NOMO-1 treated with dmso at 0.1 percent for 144 hours (cell line): ENCODE results near the gene MDP1.
"Not testable (repeated sequence)": the region's sequence is repeated elsewhere in the genome, so short reads cannot be mapped to it uniquely, and the experiment has no call there.

Experiments
- DNase-seq: peaks from one replicate; lab custom pipeline; 2025; ENCODE audit not compliant: unreplicated experiment; lab: John Stamatoyannopoulos, UW

The MDP1 gene

DNA sequence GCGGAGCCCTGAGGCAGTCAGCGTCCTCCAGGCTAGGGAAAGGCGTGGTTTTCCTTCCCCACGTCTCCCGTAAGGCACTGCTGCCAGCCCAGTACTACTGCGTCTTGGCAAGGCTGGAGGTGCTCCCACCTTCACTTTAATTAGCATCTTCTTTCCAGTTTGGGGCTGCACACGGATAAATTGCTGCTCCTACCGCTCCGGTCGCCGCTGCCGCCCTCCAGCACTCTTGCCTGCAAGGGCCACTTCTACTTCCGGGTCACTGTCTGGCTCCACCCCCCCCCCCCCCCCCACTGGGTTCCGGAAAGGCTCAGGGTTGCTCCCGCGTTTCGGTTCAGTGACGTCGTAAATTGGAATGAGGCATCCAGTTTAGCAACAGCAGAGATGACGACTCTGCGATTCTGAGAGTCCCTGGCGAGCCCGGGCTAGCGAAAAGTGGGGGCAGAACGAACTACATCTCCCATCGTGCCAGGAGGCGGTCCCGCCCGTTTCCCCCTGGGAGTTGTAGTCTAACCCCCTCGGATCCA, 16.3 kb upstream of the MDP1 start, which contains the start of gene NEDD8:
TSS of gene NEDD8 (minus strand) at position 247 of the 524 bp plus-strand sequence. CDS start at position 147, 100 bp downstream.
- peak; percentile 91 for DNase-seq

GRCh38 chr14:24231263-24232120, 15.6 kb upstream of the MDP1 start:
- no peak for DNase-seq

DNA sequence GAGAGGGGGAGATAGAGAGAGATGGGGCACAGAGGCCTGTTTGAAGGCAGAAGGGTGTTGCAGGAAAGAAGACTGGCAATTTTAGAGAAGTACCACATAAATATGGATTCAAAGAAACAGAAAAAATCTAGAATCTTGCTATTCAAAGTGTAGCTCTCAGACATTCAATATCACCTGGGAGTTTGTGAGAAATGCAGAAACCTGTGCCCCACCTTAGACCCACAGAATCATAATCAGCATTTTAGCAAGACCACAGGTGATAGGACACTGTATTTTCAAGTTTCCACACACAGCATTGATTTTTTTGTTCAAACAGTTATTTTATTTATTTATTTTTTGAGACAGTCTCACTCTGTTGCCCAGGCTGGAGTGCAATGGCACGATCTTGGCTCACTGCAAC, 13.0 kb upstream of the MDP1 start:
- DNase-seq: no peak

DNA sequence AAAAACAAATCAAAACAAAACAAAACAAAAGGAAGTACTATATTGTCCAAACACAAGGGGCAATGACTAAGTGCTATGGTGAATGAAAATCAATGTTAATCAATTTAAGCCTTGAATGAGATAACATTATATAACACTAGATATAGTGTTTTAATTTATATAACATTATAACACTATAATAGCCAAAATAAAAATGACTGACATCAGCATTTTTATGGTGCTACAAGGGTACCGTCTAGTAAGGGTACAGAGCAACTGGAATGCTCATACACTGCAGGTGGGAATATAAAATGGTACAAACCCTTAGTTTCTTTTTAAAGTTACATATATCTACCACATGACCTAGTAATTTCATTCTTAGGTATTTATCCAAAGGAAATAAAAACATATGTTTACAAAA, 10.6 kb upstream of the MDP1 start:
- no peak for DNase-seq

DNA sequence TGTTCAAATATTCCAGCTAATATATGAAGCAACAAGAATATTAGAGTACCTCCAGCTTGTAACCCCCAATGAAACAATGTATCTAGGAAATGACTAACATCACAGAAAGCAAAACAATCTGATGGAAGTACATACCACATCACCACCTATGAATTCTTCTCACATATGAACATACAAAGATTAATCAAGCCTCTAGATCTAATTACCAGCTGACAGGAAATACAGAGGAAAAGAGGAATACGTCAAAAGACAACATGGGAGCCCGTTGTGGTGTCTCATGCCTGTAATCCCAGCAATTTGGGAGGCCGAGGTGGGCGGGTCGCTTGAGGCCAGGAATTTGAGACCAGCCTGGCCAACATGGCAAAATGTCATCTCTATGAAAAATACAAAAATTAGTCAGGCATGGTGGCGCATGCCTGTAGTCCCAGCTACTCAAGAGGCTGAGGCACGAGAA, 8.8 kb upstream of the MDP1 start:
- no peak for DNase-seq

DNA sequence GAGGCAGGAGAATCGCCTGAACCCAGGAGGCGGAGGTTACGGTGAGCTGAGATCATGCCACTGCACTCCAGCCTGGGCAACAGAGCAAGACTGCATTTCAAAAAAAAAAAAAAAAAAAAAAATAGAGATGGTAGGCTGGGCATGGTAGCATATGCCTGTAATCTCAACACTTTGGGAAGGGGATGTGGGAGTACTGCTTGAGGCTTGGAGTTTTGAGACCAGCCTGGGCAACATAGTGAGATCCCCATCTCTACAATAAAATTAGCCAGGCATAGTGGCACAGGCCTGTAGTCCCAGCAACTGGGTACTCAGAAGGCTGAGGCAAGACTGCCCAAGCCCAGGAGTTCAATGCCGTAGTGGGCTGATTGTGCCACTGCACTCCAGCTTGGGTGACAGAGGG, 7.1 kb upstream of the MDP1 start:
- DNase-seq: not testable (repeated sequence)

DNA sequence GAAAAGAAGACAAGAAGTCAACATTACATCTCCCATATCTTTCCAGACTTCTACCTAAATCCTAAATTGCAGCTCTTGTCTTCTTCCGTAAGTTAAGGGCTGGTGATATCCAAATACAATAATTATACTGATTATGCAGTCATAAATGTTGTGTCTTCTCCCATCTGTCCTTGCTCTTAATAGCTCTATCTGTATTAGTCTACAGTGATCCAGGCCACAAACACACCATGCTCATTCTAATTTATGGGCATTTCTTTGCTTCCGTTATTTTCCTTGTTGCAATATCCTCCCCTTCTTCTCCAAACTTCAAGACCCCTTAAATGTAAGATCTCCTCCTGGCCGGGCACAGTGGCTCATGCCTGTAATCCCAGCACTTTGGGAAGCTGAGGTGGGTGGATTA, 3.7 kb upstream of the MDP1 start:
- DNase-seq: no peak

DNA sequence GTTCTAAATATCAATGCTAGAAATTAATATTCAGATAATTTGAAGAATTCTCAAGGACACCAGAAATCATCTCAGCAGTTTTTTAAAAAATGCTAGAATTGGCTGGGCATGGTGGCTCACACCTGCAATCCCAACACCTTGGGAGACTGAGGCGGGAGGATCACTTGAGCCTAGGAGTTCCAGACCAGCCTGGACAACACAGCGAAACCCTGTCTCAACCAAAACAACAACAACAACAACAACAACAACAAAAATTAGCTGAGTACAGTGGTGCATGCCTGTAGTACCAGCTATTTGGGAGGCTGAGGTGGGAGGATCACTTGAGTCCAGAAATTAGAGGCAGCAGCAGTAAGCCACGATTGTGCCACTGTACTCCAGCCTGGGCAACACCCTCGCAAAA, 3.2 kb upstream of the MDP1 start:
- DNase-seq: no peak

GRCh38 chr14:24216876-24217275, 1.0 kb upstream of the MDP1 start:
- not testable (repeated sequence) for DNase-seq

DNA sequence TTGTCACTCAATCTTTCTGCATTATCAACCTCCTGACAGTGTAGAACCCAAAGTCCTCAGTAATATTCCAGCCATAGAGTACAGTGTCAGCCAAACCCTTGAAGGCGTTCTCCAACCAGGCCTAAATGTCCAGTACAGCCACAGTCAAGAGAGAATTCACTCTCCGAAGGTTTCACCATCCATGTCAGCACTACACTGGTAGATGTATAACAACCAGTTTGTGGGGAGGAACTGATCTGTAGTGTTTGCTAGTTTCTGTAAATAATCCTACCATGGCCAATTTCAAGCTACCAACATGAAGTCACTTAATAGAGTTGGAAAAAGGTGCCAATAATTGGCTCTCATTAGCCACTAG, 456 bp upstream of the MDP1 start:
- no peak for DNase-seq

GRCh38 chr14:24213866-24214662, 1.8 kb downstream of the MDP1 start:
- DNase-seq: no peak

DNA sequence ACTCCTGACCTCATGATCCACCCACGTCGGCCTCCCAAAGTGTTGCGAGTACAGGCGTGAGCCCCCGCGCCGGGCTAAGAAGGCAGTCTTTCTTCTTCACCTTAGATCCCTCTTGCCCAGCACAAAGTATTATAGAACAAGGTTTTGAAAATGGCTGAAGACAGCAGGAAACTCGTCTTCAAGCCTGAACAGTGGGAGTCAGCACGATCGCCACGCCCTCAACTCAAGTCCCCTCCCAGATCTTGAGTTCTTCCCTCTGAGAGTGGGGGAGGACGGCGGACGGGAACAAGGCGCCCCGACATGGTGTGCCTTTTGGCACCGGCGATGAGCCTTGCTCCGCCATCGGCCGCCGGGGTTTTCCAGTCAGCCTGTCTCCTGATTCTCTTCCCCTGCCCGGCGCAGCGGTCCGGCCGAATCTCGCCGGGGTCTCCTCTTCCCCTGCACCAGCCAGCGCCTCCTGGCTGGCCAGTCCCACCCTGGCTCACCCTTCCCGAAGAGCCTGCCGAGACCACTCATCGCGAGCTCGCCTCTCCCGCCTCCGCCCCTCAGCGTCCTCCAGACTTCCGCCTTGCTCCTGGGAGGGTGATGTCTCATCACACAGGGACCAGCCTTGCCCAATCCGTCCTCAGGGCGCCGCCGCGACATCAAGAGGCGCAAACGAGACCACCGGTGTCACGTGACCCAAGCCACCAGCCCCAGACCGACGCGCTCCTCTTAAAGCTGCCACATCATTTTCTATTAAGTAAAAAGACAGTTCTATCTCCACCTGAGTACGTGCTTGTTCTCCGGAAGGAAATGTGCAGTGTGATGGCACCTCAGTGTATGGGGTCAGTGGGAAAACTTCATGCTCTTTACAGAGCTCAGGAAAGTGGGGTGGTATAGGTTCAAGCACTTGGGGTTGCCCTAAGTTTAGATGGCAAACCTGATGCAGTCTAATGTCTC, 2.7 kb downstream of the MDP1 start, which contains the start of gene CHMP4A:
TSS of gene CHMP4A (minus strand) at position 565 of the 942 bp plus-strand sequence. CDS start at position 516, 49 bp downstream.
- DNase-seq: peak; percentile 95

GRCh38 chr14:24211311-24211710, 4.6 kb downstream of the MDP1 start:
- DNase-seq: no peak

GRCh38 chr14:24207625-24208024, 8.2 kb downstream of the MDP1 start:
- DNase-seq: no peak

GRCh38 chr14:24207104-24207551, 8.7 kb downstream of the MDP1 start:
- no peak for DNase-seq

DNA sequence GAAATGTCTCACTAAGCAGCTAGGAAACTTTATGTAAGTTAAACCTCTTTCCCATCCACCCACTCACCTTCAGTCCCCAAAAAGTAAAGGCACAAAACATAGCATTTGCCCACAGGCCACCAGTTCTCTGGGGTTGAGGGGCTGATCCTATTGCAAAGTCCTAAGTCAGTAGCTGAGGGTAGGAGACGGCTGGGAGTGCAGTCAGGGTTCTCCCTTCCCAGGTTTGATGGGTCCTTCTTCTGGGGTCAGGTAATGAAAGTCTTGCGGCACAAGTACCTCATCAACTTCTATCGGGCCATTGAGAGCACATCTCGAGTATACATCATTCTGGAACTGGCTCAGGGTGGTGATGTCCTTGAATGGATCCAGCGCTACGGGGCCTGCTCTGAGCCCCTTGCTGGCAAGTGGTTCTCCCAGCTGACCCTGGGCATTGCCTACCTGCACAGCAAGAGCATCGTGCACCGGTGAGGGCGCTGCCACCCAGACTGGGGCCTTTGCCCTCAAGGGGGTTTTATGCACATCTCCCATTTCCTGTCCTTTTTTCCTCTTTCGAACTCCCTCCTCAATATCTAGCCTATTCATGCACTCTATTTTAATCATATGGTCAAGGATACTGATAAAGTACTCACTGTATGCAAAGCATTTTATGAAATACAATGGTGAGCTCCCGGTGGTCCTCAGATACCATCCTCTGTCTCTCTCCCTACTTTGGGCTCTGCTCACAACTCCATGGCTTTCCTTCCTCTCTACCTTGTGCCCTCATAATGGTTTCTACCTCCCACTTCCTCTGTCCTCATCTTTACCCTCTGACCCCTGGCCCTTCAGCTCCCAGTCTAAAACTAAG, 9.4 kb downstream of the MDP1 start:
- no peak for DNase-seq

DNA sequence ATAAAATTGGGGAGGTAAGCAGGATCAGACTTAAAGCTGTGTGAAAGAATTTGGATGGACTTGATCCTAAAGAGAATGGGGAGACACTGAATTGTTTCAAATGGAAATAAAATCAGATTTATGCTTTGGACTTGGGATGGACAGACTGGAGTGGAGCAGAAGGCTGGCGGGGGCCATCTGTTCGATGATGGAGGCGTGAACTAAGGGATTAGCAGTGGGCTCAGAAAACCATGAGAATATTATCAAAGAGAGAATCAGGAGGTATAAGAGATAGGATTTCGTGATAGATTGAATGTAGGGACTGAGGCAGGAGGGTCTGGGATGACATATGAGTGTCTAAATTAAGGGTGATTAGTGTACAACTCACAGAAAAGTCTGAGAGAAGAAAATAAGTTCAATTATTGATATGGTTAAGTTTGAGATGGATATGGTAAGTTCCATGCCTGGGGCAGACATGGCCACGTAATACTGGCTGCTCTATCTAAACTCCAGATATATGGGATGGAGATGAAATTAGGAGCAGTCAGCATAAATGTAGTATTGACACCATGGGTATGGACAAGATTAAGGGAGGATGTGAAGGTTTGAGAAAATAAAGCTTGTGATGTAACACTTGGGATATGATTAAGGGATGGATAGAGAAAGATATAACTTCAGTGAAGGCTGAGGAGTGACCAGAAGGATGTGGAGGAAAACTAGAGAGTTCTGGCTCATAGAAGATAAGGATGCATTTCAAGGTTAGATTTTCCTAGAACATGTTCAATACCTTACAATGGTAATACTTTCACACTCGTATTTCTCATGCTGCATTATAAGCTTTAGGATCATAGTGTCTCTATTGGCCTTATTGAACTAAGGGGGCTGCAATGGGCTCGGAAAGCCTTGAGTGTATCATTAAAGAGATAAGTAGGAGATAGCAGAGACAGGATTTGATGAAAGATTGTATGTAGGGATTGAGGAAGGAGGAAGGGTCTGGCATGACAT, 11.4 kb downstream of the MDP1 start:
- DNase-seq: no peak

- not testable (repeated sequence) for DNase-seq
Measured at GRCh38 chr14:24203249-24203886, 12.5 kb downstream of the MDP1 start.
